ENCODE measurements around the gene TAGAP. TPM values are rescaled to one million over a fixed set of nuclear protein-coding genes. Genes with fewer than 3 reads are reported as not detected.

TAGAP gene
- total and polyA plus RNA-seq, 10 of the 15 experiments (the other 5 are each of a cell fraction or from before 2014, with no cell fraction given) = 5.3 to 27.4 (median 18.9) TPM

- no peak for TF ChIP-seq ZBTB11 (CRISPR knock-in tag; IDR thresholded peaks at IDR 0.05)
Observed at GRCh38 chr6:159014406-159014805, 30.4 kb downstream of the TAGAP start (continued).

- in situ Hi-C loops (cut with MboI) = loop anchor here (25.0 kb wide), 1 partner anchor 449 kb away; no protein-coding TSS in a partner anchor
- BruUV-seq (replicated peaks) = no TSS peak
- H3K4me2 ChIP-seq (ENCODE audit: control insufficient read depth, insufficient read depth) = no peak overlapping the region
- intact Hi-C loops (cut with micrococcal nuclease; ENCODE audit: unreplicated experiment) = no loop called here
- no peak overlapping the region for H3K4me3 ChIP-seq
- ChIA-PET RAD21 (ENCODE audit: unreplicated experiment) (interaction anchor here (0.6 to 10.0 kb wide), 7 partner anchors 13 to 136 kb away, joined by 3 to 259 read pairs (median 4); no protein-coding TSS in a partner anchor), SMC1A (ENCODE audit: uncharacterized antibody, unreplicated experiment) (interaction anchor here (0.8 to 15.8 kb wide), 3 partner anchors 26 to 122 kb away, joined by 4 to 517 read pairs (median 194); partner anchors contain the start of gene TAGAP), POLR2A (interaction anchor here (0.6 kb wide), 5 partner anchors 26 to 115 kb away, joined by 3 to 9 read pairs (median 5); no protein-coding TSS in a partner anchor), CTCF (interaction anchor here (1.0 to 14.0 kb wide), 4 partner anchors 26 to 119 kb away, joined by 4 to 631 read pairs (median 244); no protein-coding TSS in a partner anchor)
- H3K9me3 ChIP-seq (replicated peaks; ENCODE audit: control insufficient read depth, insufficient read depth, low read length) = no peaks in the 10 kb centered on the region; the same call in 1 of the 3 replicates
- H3K27me3 ChIP-seq (replicated peaks in 1 of 2; ENCODE audit: control insufficient read depth in 2 of 2, insufficient read depth in 2 of 2, low read length in 1 of 2) = no peaks in the 10 kb centered on the region
- no peaks in the 10 kb centered on the region for H3K36me3 ChIP-seq (ENCODE audit: control insufficient read depth in 2 of 2, insufficient read depth in 2 of 2, low read length in 1 of 2)
- no peak overlapping the region for H3K27ac ChIP-seq (ENCODE audit: control insufficient read depth, insufficient read depth)
- TF ChIP-seq IKZF1 (conservative IDR thresholded peaks at IDR 0.05) (0 out of 2 replicates have a peak, but pooled peaks have one; percentile 14), BCL11A (IDR thresholded peaks at IDR 0.05; ENCODE audit: low read depth, low read length) (0 out of 2 replicates have a peak, but pooled peaks have one; percentile 8), RUNX3 (IDR thresholded peaks at IDR 0.05; ENCODE audit: low read length) (peak; percentile 24; the same call in 1 of the 2 replicates), HDAC2 (IDR thresholded peaks at IDR 0.05) (no peak), DPF2 (IDR thresholded peaks at IDR 0.05) (no peak), SPI1 (IDR thresholded peaks at IDR 0.05; ENCODE audit: borderline replicate concordance, insufficient read depth, low read depth, low read length) (peak; percentile 63; the same call in 1 of the 2 replicates)
- no peak for FAIRE-seq
- no peaks in the 10 kb centered on the region for H4K20me1 ChIP-seq (ENCODE audit: control insufficient read depth, insufficient read depth)
- H3K9ac ChIP-seq (ENCODE audit: control insufficient read depth, insufficient read depth, low read length) = no peak overlapping the region
- H3K79me2 ChIP-seq (ENCODE audit: control insufficient read depth, insufficient read depth, low read length) = no peaks in the 10 kb centered on the region
- H2AFZ ChIP-seq (ENCODE audit: control insufficient read depth, low read depth, low read length) = no peak overlapping the region
- peak; percentile 26; the same call in 1 of the 3 replicates for ATAC-seq
- 61% methylated on average over 5 of the region's 5 CpGs for WGBS (ENCODE audit: insufficient coverage, insufficient replicate concordance, low lambda C conversion rate, missing lambda C conversion rate)
- peaks cover 8% of the 10 kb centered on the region for H3K4me1 ChIP-seq (ENCODE audit: control insufficient read depth, insufficient read depth, low read length)
- no peak for DNase-seq (ENCODE audit: low read depth, low spot score)
Observed at GRCh38 chr6:159013229-159013628, 31.6 kb downstream of the TAGAP start.
